ENCODE data around the gene CALR.
"Not testable (repeated sequence)": the region's sequence is repeated elsewhere in the genome, so short reads cannot be mapped to it uniquely, and the experiment has no call there.

The CALR gene

DNA sequence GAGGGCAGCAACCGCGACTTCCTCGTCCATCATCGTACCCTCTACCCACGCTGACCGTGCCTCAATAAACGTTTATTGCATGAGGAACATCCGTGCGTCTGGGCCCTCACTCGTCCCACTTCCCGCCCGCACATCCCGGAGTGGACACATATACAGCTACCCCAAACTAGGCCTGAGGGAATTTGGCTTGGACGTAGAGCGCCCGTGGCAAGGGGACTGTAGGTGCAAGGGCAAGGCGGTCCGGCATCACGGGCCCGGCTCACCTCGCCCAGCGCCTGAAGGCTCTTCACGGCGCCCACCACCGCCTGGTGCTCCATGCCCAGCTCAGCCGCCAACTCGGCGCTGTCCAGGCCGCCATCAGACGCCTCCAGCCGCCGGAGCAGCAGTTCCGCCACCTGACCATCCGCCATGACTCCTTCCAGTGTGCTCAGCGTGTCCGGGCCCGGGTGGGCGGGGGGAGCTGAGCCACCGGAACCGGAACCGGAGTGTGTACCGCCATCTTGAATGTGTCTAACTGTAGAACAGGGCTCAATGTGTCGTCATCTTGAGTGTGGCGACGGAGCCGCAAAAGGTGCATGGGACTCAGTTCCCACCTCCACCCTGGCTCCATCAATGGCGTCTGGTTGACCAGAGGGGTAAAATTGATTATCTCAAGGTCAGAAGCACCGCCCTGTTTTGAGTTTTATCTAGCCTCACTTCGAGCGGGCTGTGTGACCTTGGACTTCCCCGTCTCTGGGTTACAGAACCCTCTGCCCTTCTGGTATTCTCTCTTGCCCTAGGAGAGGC is 4.9 kb upstream of the CALR start, which contains the start of gene FARSA:
Gene FARSA (minus strand): TSS at position 425 of the 786 bp plus-strand sequence. CDS start 15 bp downstream, at position 410.
- peak; percentile 75 to 94 (median 82) for DNase-seq

DNA sequence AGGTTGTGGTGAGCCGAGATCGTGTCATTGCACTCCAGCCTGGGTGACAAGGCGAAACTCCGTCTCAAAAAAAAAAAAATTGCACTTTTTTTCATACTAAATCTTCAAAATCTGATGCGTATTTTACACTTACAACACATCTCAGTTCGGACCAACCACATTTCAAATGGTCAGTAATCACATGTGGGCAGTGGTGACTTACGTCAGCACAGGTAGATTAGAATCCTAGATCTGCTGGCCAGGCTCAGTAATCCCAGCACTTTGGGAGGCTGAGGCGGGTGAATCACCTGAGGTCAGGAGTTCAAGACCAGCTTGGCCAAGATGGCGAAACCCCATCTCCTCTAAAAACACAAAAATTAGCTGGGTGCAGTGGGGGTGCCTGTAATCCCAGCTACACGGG is 3.3 kb upstream of the CALR start:
- DNase-seq: no peak

DNA sequence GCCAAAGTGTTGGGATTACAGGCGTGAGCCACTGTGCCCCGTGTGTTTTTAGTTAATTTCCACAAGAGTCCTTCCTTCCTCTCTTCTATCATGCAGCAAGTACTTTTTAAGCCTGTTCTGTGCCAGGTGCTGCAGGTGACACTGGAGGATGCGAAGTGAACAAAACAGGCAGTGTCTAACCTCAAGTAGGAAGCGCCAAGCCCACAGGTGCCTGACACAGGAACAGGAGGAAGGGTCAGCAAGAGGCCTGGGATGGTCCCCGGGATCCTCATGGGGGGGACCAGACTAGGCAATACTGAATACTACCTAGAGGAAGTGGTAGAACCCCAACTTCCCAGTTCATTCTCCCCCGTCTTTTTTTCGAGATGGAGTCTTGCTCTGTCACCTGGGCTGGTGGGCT is 1.8 kb upstream of the CALR start:
- no peak for DNase-seq

DNA sequence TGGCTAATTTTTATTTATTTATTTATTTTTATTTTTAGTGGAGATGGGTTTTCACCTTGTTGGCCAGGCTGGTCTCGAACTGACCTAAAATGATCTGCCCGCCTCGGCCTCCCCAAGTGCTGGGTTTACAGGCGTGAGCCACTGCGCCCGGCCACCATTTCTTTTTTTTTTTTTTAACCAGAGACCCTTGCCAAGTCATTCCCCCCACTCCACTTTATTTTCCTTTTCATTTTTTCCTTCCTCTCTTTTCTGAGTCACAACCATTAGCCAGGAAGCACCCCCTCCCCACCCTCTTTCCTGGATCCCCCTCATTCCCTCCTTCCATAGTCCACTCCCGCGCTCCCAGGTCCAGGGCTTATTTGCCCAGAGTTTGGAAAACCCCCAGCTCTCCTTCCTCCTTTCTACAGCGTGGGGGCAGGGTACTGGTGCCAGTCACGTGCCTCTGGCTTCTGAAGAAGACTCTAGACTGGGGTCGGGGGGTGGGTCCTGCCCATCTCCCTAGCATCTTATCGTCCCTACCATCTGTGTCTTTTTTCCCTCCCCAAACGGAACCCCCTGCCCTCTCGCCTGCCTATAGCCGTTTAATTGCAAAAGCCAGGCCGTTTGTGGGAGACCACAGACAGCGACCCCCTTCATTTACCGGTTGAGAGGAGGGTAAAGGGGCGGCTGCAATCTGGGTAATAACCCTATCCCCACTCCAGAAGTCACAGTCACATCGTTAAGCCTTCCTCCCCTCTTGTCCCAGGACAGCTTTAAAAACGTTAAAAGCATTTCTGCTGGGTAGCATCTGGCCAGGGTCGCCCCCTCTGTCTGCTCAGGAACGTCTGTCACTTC is 1.1 kb upstream of the CALR start:
- DNase-seq: peak in 1 of 5 experiments; percentile 45

DNA sequence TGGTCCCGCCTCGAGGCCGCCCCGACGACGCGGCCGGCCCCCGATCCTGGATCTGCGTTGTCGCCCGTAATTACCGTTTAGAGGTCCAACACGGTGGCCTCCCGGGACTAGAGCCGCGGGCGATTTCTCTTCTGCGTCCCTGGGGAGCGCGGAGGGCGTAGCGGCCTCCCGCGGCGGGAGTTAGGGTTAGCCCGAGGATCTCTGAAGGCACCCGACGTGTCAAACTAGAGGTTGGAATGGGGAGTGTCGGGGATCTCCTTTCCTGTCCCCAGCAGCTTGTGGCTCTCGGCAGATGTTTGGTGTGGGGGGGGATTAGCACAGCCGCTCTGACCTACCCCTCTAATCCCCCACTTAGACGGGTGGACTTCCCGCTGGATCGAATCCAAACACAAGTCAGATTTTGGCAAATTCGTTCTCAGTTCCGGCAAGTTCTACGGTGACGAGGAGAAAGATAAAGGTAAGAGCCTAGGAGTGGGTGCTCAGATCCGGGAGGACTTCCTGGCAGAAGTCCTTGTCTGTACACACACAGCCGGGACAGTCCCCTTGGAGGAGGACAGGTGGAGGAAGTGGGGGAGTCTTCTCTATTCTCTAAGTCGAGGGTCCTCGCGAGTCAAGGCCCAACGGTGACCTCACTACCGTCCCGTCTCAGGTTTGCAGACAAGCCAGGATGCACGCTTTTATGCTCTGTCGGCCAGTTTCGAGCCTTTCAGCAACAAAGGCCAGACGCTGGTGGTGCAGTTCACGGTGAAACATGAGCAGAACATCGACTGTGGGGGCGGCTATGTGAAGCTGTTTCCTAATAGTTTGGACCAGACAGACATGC is 581 bp downstream of the CALR start:
- DNase-seq: peak in 3 of 5 experiments; percentile 20 to 63 (median 20)

DNA sequence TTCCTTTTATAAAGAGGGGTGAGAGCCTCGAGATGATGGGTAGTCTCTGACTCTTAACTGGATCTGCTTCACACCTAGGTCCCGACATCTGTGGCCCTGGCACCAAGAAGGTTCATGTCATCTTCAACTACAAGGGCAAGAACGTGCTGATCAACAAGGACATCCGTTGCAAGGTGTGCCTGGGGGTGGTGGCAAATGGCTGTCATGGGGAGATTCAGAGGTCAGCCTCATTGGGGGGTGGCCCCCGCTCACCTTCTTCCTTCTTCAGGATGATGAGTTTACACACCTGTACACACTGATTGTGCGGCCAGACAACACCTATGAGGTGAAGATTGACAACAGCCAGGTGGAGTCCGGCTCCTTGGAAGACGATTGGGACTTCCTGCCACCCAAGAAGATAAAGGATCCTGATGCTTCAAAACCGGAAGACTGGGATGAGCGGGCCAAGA is 1.6 kb downstream of the CALR start:
- peak in 1 of 5 experiments; percentile 27 for DNase-seq

DNA sequence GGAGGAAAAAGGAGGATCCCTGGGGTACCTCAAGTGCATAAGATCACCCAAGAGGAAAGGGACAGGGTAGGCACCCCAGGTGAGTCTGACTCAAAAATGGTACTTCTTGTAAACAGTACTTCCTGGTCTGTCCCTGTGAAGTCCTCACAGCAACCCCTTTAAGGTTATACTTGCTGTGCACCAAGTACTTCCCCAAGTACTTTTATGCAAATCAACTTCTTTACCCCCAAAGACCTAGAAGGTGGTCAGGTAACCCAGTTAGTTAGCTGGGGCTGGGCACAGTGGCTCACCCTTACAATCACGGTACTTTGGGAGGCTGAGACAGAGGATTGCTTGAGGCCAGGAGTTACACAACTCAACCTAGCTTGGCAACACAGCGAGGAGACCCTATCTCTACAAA is 2.5 kb downstream of the CALR start:
- peak in 1 of 5 experiments; percentile 26 for DNase-seq

DNA sequence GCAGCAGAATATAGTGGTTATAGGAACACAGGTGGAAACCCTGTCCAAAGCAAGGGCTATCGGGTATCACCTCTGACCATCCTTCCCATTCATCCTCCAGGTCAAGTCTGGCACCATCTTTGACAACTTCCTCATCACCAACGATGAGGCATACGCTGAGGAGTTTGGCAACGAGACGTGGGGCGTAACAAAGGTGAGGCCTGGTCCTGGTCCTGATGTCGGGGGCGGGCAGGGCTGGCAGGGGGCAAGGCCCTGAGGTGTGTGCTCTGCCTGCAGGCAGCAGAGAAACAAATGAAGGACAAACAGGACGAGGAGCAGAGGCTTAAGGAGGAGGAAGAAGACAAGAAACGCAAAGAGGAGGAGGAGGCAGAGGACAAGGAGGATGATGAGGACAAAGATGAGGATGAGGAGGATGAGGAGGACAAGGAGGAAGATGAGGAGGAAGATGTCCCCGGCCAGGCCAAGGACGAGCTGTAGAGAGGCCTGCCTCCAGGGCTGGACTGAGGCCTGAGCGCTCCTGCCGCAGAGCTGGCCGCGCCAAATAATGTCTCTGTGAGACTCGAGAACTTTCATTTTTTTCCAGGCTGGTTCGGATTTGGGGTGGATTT is 5.1 kb downstream of the CALR start:
- DNase-seq: no peak

DNA sequence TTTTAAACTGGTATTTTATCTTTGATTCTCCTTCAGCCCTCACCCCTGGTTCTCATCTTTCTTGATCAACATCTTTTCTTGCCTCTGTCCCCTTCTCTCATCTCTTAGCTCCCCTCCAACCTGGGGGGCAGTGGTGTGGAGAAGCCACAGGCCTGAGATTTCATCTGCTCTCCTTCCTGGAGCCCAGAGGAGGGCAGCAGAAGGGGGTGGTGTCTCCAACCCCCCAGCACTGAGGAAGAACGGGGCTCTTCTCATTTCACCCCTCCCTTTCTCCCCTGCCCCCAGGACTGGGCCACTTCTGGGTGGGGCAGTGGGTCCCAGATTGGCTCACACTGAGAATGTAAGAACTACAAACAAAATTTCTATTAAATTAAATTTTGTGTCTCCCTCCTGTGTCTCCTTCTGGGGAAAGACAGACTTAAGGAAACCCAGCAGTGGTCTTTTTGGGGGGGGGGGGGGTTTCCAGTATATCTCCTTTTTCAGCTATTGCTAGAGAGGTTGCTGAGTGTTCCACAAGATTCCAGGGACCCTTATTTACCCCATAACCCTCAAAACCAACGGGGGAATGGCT is 5.8 kb downstream of the CALR start:
- no peak for DNase-seq

DNA sequence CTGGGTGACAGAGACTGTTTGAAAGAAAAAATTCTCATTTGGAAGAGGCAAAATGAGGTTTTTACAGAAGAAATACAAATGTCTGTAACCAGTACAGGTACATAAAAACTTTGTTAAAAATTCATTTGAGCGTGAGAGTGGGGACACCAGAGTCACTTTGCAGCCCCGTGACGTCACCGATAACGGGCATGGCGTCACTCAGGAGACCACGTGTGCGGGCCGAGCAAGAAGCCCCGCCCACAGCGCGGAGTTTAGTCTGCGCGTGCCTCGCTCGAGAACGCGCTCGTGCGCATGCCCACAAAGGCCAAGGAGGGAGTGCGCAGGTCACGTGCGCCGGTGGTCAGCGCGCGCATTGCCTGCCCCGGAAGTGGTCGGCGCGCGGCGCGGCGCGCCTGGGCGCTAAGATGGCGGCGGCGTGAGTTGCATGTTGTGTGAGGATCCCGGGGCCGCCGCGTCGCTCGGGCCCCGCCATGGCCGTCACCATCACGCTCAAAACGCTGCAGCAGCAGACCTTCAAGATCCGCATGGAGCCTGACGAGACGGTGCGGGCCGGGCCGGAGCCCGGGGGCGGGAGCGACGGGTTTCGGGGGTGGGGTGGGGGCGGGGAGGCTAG is 7.2 kb downstream of the CALR start, which contains the start of gene RAD23A:
Gene RAD23A (plus strand): TSS at position 384 of the 613 bp plus-strand sequence. CDS start 87 bp downstream, at position 471.
- DNase-seq: peak; percentile 96 to 99 (median 98)

DNA sequence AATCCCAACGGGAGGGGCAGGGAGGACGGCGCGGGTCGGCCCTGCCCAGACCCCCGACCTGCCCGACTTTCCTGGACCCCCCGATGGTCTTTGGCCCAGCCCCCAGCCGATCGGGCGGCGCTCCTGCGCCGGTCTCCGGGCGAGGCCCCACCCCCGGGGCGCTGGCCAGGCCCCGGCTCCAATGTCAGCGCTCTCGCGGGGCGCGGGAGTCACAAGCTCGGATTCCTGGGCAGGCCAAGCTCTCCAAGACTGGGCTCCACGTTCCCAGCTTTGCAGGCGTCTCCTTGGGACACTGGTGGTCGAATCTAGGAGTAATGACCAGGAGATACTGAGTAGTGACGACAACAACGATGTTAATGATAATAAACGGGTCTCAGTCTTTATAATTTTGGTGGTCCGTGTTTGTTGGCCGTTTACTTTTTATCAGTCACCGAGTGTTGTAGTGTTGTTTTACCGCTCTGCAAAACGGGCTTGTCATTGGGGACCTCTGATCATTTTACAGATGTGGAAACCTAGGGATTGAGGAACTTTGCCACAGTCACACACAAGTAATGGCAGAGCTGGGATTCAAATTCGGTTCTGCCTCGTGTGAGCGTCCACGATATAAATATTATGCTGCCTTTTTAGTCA is 7.8 kb downstream of the CALR start:
- peak in 3 of 5 experiments; percentile 37 to 71 (median 46) for DNase-seq

DNA sequence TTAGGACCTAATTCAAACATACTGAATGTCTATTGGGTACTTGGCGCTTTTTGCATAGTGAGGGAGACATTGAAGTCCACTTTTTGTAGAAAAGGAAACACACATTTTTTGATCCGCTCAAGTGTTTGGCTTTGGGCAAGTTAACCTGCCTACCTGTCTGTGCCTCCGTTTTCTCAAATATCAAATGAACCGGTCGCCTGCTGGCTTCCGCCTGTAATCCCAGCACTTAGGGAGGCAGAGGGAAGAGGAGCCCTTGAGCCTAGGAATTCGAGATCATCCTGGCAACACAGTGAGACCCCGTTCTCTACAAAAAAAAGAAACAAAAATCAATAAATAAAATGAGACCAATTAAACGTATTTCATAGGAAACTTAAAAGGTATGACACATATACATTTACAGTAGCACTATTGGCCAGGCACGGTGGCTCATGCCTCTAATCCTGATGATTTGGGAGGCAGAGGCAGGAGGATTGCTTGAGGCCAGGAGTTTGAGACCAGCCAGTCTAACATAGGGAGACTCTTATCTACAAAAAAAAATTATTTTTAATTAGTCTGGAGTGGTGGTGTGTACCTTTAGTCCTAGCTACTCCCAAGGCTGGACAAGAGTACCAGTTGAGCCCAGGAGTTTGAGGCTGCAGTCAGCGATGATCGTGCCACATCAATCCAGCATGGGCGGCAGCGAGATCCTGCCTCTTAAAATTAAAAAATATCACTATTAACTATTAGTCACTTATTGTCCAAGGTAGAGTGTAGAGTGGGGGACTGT is 8.5 kb downstream of the CALR start:
- no peak for DNase-seq

DNA sequence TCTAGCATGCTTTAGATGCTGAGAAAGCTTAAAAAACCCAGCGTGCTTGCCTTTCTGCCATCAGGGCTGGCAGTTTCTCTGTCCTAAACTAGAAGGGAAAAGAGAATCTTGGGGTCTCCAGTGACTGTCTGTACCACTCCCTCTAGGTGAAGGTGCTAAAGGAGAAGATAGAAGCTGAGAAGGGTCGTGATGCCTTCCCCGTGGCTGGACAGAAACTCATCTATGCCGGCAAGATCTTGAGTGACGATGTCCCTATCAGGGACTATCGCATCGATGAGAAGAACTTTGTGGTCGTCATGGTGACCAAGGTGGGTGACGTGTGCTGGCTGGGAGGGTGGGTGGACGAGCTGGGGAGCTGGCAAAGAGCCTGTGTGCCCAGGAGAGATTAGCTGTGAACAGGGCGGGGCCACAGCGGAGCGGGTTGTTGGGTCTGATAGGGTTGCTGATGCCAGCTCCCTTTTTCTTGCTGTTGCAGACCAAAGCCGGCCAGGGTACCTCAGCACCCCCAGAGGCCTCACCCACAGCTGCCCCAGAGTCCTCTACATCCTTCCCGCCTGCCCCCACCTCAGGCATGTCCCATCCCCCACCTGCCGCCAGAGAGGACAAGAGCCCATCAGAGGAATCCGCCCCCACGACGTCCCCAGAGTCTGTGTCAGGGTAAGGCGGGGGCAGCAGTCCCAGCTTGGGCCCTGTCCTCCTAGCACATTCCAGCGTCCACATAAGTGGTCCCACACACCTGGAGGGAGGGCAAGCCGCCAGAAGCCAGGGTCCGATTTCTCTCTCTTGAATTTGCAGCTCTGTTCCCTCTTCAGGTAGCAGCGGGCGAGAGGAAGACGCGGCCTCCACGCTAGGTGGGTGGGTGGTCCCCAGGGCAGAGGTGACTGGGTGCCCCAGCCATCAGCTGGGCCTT is 9.5 kb downstream of the CALR start:
- DNase-seq: no peak

DNA sequence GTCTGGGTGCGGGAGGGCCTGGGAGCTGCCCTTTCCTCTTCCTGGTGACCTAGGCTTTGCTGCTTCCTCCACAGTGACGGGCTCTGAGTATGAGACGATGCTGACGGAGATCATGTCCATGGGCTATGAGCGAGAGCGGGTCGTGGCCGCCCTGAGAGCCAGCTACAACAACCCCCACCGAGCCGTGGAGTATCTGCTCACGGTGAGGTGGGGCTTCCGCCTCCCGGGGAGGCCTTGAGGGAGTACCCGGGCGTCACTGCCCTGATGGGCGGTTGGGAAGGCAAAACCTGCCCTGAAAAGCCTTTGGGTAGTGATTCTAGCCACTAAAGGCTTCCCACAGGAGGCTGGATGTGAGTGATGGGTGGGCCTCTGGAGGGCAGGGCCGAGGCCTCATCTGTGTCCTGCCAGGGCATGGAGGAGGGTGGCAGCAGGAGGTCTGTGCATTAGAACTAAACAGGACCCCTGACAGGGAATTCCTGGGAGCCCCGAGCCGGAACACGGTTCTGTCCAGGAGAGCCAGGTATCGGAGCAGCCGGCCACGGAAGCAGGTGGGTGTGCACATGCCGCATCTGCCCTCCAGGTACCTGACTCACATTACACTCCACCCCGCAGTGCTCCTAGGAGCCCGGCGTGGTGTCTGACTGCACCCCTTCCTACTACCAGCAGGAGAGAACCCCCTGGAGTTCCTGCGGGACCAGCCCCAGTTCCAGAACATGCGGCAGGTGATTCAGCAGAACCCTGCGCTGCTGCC is 10.4 kb downstream of the CALR start:
- DNase-seq: no peak

DNA sequence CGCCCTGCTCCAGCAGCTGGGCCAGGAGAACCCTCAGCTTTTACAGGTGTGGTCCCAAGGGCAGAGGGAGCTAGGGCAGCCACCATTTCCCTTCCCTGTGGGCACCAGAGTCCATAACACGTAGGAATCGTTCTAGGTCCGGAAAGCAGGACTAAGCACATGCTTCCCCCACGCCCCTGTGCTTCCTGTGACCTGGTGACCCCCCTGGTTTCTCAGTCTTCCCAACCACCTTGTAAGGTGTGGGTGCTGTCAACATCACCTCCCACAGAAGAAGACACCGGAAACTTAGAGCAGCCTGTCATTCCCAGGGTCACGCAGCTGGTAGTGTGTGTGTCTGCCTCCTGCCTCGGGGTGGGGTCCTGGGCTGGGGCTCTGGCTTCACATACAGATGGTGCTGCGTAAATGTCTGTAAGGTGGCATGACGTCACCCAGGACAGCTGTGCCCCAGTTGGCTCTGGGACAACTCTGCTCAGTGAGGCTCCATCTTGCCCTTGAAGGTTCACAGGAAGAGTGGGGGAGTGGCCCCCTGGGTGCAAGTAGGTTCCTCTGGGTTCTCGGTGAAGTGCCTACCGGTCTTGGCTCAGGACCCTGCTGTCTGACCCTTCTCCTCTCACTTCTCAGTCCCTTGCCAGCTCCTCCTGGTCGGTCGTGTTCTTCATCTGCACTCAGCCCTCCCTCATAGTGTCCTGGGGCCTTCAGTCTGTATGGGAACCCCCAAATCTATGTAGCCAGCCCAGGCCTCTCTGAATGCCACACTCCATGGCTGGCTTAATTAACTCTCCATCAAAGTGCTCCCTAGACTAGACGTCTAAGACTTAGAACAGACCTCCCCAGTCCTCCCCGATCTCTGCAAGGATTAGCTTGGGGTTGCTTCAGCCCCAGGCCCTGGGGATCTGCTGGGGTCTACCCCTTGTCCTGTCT is 11.2 kb downstream of the CALR start:
- DNase-seq: no peak

DNA sequence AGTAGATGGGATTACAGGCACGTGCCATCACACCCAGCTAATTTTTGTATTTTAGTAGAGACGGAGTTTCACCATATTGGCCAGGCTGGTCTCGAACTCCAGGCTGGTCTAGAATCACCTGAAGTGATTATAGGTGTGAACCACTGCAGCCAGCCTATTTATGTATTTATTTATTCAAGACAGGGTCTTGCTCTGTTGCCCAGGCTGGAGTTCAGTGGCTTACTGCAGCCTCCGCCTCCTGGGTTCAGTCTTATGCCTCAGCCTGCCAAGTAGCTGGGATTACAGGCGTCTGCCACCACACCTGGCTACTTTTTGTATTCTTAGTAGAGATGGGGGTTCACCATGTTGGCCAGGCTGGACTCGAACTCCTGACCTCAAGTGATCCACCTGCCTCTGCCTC is 13.6 kb downstream of the CALR start:
- not testable (repeated sequence) for DNase-seq

Data from T-helper 2 cell (primary cell).